COR-L47 (cell line): Measurements from ENCODE around the gene C6orf15.

ENCODE experiments used
- DNase-seq: peaks from one replicate; lab custom pipeline; 2025; lab: John Stamatoyannopoulos, UW

Gene C6orf15

DNA sequence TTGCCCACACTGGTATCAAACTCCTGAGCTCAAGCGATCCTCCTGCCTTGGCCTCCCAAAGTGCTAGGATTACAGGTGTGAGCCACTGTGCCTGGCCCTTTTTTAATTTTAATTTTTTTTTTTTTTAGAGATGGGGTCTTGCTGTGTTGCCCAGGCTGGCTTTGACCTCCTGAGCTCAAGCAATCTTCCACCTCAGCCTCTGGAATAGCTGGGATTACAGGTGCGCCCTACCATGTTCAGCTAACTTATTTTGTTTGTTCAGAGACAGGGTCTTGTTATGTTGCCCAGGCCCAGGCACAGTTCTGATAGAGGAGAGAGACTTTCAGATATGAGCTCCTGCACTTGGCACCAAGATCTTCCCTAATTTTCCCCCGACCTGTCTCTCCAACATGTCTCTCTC lies 18.4 kb upstream of the C6orf15 start:
- DNase-seq = no peak

DNA sequence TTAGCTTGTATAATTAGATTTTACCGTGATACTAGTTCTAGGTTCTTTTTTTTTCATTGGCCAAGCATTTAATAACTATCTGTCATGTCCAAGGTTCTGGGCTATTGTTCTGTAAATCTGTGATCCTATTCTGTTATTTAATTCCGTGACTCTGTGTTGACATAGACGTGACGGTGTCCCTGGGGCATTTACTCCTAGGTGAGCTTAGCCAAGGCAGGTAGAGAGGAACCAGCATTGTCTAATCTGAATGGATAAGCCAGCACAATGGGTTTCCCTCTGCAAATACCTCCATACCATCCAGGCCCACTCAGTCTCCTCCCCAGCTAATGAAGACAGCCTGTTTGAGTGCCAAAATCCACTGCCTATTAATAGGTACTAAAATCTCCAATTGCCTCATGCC lies 16.8 kb upstream of the C6orf15 start:
- no peak for DNase-seq

DNA sequence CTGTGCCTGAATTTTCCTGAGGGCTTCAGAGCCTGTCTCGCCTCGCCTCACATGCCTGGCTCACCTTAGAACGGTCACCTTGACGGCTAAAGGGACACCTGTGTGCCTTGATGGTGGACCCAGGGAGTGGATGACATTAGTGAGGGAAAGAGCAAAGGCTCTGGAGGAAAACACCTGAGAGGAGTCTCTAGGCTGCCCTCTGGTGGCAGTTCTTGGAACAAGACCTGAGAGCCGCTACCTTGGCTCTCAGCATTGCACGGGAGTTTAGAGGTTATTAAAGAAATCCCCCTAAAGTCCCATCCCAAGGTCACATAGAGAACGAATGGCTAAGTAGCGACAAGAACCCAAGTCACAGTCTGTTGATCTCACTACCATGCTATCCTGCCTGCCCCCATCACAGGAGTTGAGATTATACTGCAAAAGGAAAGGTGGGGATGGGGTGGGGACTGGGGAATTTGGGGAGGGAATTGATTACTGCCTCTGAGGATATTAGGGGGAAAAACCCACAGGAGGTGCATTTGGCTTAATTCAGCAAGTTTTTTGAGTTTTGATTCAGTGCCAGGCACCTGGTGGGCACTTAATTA lies 15.8 kb upstream of the C6orf15 start:
- peak; percentile 57 for DNase-seq

DNA sequence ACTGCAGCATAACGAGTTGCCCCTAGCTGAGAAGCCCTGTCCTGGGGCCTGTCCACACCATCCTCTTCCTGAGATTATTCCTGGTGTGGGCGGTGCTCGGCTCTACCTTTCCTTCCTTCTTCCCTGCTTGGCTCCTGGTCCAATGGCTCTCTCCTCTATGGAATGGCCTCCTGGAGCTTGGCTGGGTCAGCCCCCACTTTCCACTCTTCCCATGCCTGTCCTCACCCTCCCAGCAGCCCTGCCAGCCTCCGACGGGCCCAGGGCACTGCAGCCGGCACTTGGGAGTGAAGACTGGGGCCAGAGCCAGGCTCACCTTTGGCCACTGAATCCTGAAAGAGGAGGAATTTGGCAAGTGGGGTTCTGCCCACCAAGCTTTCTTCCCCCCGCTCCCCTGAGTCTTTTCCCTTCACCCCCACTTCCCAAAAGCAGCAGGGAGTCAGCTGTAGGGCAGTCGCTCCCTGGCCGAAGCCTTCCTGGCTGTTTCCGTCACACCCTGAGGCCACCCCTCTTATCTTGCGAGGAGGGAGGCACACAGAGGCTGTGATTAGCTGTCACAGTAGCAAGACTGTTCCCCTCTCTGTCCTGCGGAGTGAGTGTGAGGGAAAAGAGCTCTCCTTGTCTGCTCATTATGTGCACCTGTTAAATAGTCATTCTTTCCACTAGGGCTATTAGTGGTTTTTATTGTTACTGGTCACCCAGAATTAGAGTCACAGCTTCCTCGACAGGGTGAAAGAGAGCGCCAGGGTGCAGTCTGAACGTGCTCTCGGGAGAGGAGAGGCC lies 14.2 kb upstream of the C6orf15 start:
- DNase-seq = no peak

DNA sequence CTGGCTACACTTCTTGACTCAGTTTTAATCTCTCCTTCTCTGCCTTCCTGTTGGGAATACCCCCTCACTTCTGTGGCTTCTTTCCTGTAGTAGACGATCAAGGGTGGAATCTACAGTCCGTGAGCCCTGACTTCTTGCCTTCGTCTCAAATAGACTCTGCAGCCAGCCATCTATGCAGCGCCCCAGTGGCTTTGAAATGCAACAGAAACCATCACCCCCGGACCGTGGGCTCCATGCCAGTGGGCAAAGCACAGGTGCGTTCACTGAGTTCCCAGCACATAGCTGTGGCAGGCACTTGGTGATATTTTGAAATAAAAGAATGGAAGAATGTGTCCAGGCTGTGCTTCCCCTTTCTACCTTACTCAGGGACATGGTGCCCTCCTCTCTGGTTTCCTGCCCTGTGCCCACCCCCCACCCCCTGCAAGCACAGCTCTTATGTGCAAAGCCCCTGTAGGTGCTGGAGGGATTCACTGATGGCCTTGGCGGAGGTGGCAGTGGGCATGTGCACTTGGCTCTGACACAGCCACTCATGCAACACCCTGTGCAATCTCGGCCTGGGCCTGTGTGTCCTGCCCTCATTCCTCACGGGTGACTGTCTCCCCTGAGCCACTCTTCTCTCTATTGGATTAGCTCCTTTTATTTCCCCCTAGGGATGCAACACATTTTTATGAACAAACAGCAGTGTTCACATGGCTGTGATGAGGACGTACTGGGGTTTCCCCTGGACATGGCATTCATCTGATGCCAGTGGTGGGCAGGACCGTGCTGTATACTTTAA lies 13.4 kb upstream of the C6orf15 start:
- DNase-seq = no peak

DNA sequence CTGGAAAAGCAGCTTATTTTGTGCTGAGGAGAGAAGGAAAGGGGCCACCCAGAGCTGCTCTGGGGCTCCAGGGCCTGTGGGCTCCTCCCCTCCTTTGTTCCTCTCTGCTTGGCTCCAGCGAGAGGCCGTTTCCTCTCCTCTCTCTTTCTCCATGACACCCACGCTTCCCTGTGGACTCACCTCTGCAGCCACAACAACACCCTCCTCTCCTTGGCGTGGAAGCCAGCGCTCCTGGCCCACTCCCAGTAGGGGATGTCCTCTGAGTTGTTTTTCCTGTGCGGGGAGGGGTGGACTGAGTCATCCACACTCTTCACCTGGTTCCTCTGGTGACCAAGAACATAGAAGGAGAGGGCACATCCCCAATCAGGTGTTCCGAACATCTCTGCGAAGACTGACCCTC lies 12.8 kb upstream of the C6orf15 start:
- peak; percentile 68 for DNase-seq

DNA sequence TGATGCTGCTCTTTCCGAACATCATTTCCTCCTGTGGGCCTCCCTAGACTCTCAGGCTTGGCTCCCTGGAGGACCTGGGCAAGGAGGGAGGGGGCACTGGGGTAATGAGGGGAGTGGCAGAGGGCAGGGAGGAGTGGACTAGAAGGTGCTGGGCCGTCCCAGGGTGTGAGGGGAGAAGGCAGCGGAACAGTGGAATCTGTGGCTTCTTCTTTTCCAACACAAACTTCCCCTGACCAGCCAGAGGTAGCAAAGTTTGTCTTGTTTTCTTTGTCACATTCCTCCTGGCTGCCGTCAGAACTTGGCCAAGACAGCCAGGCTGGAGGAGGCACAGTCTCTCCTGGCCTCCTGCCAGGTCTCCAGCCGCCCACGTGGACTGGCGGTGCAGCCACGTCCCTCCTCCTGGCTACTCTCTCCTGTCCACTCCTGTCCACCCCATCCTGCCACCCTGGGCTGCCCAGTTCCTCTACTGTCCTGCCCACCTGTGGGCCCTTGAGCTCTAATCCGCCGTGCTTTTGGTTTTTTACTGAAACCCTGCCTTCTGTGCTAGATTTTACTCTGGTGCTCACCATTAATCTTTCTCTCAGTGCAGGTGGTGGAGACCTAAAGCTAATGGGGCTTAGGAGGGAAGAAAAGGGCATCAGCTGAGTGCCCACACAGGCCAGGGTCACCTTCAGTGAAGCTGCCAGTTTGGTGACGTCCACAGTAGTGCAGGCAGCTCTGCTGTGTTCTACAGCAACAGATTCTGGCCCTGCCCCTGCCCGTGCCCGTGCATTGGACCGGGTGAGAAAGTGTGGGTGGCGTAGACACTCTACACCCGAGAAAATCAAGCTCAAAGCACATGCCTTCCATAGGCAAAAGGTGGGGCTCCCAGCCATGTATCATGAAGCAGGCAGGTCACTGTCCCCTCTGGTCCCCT lies 10.7 kb upstream of the C6orf15 start:
- DNase-seq = no peak

DNA sequence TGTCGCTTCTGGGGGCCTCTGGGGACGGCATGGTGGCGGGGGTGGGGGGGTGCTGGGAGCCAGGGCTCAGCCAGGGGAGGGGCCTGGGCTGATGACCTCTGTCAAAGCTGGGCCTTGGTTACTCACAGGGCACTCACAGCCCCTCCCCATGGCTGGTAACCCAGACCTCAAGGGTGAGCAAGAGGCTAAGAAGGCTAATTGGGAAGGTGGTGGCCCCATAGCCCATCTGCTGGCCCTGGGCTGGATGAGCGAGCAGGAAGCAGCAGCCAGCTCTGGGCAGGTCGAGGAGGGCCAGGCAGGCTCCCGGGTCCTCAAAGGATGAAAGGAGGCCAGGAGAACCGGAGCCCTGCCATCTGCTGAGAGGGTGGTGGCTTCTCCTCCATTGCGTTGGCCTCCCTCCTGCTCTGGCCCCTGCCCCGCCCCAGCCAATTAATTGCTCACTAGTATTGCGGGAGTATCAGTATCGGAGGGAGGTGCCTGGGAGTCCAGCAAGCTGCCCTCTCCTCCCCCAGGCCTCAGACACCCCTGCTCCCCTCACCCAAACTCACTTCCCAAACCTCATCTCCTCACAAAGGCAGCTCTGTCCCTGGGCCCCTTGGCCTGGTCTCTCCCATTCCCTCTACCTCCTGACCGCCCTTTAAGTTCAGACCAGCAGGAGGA lies 8.9 kb upstream of the C6orf15 start:
- DNase-seq = no peak

DNA sequence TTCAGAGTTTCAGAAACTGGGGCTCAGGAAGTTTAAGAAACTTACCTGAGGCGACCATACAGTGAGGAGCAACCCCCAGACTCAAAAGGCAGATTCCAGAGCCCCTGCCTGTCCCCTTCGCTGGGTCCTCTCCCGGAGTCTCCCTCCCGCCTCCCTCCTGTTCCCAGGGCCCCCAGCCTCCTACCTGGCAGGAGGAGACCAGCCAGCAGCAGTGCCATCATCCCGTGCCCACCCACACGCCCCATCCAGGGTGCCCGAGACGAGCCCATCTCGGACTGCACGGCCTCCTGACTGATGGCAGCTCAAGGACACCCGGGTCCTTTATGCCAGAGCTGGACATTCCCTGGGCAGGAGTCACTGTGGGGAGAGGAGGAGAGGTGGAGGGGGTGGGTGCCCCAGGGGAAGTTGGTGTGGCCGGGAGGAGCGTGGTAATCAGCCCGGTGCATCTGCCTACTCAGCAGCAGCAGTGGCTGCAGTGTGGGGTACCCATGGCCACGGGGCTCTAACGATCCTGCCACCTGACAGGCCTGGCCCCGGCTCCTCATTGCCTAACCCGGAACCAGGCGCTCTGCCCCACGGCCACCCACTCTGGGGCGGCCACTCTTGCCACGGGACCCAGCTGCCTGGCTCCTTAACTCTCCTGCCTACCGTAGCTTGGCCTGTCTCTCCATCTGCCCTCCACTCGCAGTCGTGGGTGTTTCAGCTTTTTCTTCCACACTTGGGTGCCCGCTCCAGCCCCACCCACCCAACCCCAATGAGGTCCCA lies 8.0 kb upstream of the C6orf15 start, which contains the start of gene CDSN:
Gene CDSN, minus strand, starts transcription at position 296 of the 765 bp plus-strand sequence. Its CDS starts 27 bp downstream, at position 269.
- DNase-seq = no peak

DNA sequence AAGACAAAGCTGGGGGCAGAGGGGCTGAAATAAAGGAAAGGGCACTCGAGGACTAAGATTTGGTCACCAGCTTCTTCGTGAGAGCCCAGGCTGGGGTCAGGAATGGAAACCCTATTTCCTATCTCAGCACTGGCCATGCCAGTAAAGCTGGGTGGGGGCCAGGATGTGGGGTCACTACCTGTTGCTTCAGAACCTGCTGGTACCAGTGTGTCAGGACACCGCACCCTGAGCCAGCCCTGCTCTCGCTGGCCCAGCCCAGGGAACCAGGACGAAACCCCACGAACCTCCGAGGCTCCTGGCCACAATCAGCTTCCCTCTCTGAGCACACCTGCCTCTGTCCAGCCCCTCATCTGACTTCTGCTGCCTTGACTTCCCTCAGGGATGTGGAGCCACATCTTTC lies 5.8 kb upstream of the C6orf15 start:
- no peak for DNase-seq

DNA sequence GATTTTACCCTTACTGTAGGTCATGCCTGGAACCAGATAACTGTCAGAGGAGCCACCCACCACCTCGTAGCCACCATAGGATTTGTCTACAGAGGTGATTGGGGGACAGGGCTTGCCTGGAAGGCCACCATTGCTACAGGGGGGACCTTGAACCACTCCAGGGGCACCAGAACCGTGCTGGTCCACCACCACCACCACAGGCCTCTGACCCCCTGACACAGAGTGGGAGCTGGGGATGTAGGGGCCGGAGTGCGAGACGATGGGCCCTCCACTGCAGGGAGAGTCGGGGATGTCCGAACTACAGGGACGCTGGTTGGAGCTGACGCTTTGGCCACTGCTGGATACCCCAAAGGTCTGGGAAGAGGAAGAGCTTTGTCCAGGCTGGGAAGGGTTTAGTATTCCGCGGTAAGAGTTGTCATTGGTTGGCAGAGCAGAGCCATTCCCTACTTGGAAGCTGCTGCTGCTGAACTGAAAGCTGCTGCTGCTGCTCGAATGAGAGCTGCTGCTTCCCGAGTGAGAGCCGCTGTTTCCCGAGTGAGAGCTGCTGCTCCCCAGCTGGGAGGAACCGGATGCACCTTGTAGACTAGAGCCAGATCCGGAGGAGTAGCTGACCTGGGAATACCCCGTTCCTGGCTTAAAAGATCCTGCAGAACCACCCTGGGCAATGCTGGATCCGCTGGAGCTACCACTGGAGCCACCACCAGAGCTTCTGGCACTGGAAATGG lies 4.4 kb upstream of the C6orf15 start:
- no peak for DNase-seq

DNA sequence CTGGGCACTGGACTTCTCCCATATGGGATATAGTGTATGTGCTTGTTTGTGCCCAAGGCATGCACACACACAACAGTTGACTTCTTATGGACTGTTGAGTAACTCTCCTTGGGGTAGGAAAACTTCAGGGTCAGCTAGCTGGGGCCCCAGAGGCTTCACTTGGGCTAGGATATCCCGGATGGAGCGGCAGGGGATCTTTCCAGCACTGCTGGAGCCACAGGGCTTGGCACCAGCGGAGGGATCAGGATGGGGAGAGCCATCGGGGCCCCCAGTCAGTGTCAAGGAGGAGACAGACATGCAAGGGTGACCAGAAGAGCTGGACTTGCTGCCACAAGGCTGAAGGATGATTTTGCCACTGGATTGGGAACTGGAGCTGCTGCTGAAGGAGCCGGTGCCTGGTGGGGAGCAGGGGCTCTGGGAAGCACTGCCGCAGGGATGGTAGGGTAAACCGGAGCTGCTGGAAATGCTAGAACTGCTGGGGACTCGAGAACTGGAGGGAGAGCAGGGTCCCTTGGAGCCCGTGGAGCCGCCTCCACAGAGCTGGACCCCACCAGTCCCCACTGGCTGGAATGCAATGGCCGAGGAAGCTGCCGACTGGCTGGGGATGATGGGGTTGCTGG lies 3.7 kb upstream of the C6orf15 start:
- DNase-seq = no peak

DNA sequence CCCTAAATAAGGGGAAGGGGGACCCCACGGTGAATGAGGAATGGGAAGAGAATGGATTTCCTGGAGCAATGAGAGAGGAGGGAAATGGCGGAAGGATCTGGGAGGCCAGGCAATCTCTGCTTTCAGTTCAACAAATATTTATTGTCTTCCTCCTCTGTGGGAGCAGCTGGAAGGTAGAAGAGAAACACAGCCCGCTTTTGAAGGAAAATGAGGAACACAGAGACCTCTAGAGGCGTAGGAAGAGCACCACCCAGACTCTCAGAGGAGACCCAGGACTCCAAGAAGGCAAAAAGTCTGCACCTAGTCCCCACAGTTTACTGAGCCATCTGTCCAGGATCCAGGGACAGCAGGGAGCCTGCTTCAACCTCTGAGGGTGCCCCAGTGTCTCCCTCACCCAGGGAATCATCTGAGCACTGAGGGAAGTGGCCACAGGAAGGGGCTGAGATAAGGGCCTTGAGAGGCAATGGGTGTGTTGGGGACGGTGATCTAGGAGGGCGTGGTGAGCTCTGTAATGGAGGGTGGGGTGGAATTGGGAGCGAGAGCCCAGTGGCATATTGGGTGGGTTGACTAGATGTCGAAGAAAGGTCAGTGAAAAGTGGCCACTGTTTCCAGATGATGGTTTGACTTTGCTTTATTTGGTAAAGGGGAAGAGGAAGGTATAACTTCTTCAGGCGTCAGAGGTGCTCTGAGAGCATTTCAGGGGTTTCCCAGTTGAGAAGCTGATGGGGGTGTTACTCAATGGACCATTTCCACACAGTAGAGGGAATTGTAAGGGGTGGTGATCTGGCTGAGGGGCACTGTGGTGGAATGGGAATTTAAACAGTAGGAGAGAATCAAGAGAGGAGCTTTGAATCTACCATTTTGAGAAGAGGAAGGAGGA lies 2.8 kb upstream of the C6orf15 start:
- DNase-seq = no peak

DNA sequence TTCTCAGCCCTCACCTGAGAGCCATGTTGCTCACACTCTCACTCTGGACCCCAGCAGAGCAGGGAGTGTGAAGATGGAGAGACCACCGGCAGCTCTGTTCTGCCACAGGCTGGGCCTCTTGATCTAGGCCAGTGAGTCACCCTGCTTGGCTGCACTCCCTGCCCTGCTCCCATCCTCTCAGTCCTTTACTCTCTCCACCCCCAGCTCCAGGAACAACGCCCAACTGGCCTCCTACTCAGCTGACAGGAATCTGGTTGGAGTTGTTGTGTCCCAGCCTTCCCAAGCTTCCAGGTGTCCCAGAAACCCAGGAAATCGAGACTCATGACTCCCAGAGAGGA lies 2.1 kb upstream of the C6orf15 start, which contains the start of gene PSORS1C1:
Gene PSORS1C1, plus strand, starts transcription at position 260 of the 338 bp plus-strand sequence. CDS start 14,833 bp downstream, outside the sequence.
- no peak for DNase-seq

DNA sequence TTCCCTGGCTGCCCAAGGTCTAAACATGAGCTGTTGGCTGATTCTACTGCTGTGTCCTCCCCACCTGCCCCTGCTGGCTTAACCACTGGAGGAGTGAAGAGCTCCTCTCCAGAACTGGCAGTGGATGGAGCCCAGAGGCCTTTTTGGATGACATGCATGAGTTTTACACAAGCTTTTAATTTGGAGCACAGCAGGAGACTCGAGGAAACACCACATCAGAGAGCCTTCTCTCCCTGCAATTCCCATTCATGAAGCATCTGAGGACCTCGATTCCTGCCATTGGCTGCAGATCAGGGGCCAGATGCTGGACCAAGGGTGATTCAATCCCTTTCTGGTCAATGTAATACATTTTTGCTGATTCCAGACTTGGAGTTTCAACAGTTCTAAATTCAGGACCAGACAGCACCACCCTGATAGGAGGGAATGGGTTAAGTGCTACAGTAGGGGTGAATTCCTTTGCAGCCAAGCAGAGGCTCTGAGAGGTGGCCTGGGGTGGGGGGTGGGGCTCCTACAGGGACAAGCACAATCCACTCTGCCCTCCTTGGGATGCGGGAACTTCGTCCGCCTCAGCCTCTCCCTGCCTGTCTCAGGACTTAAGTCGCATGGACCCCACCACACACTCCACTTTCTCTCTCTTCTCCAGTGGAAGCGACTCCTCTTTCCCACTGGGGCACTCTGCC lies 1.6 kb upstream of the C6orf15 start:
- no peak for DNase-seq

DNA sequence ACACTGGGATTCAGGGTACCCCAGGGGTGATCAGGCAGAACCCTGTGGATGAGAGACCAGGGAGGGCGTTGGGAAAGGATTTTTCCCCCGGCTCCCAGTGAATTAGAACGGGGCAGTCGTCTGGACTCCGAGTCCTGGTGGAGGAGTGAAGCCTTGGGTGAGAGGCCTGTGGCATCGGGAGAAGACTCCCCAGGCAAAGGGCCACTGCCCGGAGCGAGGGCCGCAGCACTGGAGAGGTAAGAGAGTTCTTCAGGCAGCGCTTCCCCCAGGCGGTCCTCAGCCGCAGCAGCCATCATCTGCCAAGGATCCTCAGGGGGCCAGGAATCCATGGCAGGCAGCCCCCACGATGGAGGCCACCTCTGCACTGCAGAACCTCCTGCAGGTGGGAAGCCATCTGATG lies 663 bp downstream of the C6orf15 start:
- no peak for DNase-seq

DNA sequence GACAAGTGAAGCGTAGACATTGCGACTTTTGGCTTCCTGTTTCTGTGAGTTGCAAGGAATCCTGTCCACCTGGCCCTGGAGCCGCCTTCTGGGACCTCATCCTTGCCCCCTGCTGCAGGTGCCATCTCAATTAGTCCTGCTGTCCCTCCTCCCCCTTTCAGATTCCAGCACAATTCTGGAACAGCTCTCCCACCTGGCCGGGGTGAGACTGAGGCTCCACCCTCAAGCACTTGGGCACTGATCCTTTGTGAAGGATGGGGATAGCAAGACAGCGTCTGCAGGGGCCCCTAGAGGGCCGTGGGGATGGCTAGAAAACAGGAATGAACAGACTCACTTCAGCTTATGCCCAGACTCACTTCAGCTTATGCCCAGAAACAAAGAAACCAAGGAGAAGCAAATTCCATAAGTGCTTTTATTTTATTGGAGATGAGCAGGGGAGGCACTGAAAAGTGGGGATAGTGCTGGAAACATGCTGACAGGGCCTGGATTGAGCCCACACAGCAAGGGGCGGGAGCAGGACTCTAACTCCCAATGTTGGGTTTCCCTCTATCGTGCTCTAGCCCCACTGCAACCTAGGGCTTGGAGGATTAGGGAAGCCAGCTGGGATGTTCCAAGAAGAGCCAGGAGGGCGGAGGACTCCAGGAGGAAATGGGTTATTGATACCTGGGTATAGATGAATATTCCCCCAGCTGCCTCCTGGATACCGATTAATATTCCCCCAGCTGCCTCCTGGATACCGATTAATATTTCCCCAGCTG lies 1.4 kb downstream of the C6orf15 start:
- no peak for DNase-seq
